GM12865 (cell line): ENCODE results near the gene PRR23A.
"Not testable (repeated sequence)": the region's sequence is repeated elsewhere in the genome, so short reads cannot be mapped to it uniquely, and the experiment has no call there.

Experiments used
- DNase-seq: peaks from one replicate; pipeline ENCODE4 v3.0.0; 2010; ENCODE audit warnings: low read depth
- H3K4me3 ChIP-seq: 2 replicates; pipeline ENCODE4 v1.5.1; 2011; ENCODE audit warnings: mild to moderate bottlenecking, low read depth, low read length, control low read depth
- TF ChIP-seq, protein P1 (sequence below): IDR thresholded peaks from 2 replicates; pipeline ENCODE4 v1.5.1; 2011; ENCODE audit warnings: low read length, control low read depth, low read depth, inconsistent platforms; ENCODE audit not compliant: insufficient read depth; ENCODE audit errors: missing control alignments

The PRR23A gene

DNA sequence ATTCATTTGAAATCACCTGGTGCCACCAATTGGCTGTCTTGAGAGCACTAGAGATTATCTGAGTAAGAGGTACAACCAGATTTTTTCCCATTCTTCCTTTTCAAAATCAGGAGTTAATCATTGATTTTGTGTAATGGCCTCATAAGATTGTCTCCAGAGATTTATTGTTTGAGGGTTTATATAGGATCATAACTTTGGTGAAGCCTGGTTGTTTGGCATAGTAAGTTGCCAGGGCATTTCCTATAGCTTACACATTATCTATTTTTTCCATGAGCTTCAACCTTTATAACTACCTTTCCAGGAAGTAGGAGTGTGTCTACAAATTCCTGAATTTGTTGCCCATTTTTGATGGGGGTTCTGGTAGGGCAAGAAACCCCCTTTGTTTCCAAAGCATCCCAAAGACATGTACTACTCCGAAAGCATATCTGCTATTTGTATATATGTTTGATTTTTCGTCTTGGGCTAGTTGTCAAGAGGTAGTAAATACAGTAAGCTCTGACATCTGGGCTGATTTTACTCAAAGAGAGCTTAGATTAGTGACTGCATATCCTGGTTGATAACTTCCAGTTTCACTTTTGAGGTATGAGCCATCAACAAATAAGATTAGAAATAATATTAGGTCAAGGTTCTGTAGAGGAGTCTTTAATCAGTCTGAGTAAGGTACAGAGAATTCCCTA lies 26.4 kb upstream of the PRR23A start:
- TF ChIP-seq, protein P1, sequence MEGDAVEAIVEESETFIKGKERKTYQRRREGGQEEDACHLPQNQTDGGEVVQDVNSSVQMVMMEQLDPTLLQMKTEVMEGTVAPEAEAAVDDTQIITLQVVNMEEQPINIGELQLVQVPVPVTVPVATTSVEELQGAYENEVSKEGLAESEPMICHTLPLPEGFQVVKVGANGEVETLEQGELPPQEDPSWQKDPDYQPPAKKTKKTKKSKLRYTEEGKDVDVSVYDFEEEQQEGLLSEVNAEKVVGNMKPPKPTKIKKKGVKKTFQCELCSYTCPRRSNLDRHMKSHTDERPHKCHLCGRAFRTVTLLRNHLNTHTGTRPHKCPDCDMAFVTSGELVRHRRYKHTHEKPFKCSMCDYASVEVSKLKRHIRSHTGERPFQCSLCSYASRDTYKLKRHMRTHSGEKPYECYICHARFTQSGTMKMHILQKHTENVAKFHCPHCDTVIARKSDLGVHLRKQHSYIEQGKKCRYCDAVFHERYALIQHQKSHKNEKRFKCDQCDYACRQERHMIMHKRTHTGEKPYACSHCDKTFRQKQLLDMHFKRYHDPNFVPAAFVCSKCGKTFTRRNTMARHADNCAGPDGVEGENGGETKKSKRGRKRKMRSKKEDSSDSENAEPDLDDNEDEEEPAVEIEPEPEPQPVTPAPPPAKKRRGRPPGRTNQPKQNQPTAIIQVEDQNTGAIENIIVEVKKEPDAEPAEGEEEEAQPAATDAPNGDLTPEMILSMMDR = no peak
- no peak overlapping the region for H3K4me3 ChIP-seq
- DNase-seq = no peak

DNA sequence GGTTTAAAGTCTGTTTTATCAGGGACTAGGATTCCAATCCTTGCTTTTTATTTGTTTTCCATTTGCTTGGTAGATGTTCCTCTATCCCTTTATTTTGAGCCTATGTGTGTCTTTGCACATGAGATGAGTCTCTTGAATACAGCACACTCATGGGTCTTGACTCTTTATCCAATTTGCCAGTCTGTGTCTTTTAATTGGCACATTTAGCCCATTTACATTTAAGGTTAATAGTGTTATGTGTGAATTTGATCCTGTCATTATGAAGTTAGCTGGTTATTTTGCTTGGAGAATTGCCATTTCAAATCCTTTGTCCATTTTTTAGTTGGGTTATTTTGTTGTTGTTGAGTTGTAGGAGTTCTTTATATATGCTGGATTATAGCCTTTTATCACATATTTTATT lies 24.5 kb upstream of the PRR23A start:
- not testable (repeated sequence) for DNase-seq

DNA sequence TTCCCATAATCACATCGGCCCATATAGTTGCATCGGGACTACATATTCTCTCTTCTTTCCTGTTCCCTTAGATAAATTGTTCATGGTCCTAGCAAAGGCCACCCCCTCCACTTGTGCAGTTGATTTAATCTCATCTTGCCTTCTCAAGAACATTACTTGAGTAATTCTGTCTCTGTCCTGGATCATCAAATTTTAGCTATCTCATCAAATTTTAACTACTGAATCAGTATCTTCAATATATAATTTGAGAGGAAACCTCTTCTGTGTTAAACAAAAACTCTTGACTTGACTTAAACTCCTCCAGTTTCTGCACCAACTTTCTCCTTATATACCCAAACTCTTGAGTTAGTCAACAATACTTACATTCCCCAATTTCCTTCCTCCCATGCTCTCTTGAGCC lies 18.9 kb upstream of the PRR23A start:
- TF ChIP-seq, protein P1 = no peak
- no peak for DNase-seq
- H3K4me3 ChIP-seq = no peak overlapping the region

More for the DNA sequence above, 24.5 kb upstream of the PRR23A start:
- H3K4me3 ChIP-seq = not testable (repeated sequence)

DNA sequence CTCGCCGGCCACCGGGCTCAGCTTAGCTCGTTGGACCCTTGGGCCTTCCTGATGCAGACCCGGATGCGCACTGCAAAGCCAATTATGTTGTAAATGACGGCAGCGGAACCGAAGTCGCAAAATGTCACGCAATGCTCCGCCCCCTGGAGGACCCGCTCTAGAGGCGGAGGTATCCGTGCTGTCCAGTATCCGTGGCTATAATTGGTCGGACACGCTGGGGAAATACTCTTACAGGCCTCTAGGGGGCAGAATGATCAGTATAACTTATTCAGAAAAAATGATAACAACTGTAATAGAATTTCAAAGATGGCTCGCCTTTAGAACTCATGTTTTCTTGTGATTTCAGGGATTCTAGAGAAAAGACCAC lies 14.8 kb upstream of the PRR23A start, which contains the start of gene PRR23B:
PRR23B (minus strand) TSS at position 59 of the 367 bp plus-strand sequence. CDS start 265 bp downstream, outside the sequence.
- TF ChIP-seq, protein P1 = peak; percentile 1
- DNase-seq = no peak
- H3K4me3 ChIP-seq = no peak within 1 kb of the TSS

DNA sequence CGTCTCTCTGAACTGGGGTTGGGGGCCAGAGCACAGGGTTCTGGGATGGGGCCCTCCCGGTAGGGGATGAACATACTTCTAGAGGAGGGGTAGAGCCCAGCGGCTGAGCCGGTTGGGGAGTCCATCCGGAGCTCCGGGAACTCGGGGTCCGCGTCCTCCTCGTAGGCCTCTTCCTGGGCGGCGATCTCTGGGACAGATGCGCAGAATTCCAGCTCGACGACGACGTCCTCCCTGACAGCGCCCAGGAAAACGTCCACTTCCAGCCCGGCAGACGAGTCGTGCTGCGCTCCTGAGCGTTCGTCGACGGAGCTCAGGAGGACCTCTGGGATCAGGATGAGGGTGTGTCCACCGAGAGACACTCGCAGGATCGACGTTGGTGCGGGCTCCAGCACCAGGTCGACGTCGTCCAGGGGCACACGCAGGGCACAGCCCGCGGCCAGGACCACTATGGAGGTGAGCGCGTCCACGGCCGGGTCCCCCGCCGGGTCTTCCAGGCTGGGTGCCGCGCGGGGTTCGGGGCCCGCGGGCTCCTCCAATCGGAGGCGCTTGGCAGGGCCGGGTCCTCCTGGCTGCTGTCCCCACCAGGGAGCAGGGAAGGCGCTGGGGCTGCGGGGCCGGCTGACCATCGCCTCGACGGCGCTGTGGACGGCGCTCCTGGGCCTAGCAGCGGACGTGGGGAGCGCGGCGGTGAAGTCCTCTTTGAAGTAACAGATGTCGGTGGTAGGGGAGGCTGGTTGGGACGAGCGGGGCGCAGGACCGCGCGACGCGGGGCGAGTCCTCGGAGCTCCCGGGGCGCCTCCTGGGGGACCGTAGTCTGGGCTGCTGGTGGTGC lies 14.2 kb upstream of the PRR23A start:
- TF ChIP-seq, protein P1 = no peak
- no peak for DNase-seq
- no peak overlapping the region for H3K4me3 ChIP-seq

DNA sequence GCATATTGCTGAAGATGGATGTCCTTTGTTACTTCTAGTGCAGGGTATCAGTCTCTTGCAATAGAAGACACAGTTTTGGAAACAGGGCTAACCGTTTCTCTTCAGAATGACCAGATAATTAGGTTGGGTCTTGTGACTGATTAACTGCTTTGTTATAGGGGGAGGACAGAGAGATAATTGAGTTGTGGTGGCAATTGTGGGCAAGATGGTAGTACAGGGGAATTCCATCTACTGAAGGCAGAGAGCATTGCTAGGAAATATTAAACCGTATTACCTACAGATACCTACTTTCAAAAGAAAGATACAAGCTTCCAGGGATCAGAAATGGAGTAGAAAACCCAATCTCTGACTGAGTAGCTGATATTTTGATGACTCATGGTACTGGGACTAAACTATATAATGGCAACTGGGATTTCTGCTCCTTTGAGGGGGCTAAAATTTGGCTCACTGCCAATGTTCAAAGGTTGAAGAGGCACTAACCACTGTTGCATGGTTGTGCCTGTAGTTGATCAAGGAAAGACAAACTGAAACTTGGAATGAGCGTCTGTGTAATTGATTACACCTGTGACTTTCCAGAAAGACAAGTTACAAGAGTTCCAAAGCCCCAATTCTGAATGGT lies 10.5 kb upstream of the PRR23A start:
- DNase-seq = peak; percentile 9
- H3K4me3 ChIP-seq = no peak overlapping the region
- TF ChIP-seq, protein P1 = no peak

DNA sequence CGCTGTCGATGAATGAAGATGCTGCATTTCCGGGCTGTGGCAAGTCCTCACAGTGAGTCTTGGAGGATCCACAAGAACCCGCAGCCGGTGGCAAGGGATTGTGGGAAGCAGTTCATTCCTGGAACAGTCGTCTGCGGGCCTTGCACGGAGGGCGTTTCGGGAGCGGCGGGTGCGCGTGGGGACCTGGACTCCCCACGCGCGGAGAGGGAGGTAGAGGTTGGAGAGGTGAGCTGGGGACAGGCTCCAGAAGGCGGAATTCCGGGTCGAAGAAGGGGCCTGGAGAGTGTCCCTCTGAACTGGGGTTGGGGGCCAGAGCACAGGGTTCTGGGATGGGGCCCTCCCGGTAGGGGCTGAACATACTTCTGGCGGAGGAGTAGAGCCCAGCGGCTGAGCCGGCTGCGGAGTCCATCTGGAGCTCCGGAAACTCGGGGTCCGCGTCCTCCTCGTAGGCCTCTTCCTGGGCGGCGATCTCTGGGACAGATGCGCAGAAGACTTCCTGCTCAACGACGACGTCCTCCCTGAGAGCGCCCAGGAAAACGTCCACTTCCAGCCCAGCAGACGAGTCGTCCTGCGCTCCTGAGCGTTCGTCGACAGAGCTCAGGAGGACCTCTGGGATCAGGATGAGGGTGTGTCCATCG lies 593 bp downstream of the PRR23A start:
- DNase-seq = no peak
- TF ChIP-seq, protein P1 = no peak
- H3K4me3 ChIP-seq = no peak overlapping the region
